ENCODE data around the gene CELF4. TPM values are rescaled to one million over a fixed set of nuclear protein-coding genes. Genes with fewer than 3 reads are reported as not detected.

Gene CELF4
- total and polyA plus RNA-seq, 10 of the 15 experiments (the other 5 are each of a cell fraction or from before 2014, with no cell fraction given), result 0.03 to 0.32 TPM; not detected in 8

DNA sequence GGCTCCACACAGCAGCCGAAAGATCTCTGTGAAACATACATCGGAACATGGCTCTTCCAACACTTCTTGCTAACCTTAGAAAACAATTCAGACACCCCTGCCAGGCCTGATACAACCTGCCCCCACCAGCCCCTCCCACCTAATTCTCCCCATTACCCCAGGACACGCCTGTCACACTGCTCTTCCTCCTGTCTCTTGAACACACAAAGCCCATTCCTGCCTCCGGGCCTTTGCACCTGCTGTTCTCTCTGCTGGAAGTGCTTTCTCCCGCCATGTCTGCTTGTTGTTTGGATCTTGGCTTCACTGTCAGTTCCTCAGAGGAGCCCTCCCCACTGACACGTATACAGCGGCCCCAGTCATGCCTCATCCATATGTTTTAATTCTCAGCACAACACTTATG is 24.1 kb downstream of the CELF4 start:
- SMC1A ChIA-PET (ENCODE audit: uncharacterized antibody, unreplicated experiment), result no interaction called here
- intact Hi-C loops (cut with micrococcal nuclease; ENCODE audit: unreplicated experiment) (no loop called here), in situ Hi-C loops (cut with MboI) (loop anchor here (25.0 kb wide), 1 partner anchor 604 kb away; no protein-coding TSS in a partner anchor)
- RAD21 ChIA-PET (ENCODE audit: unreplicated experiment), result no interaction called here
- H2AFZ ChIP-seq (ENCODE audit: control insufficient read depth, low read depth, low read length), result no peak overlapping the region
- no peak for DNase-seq (ENCODE audit: low read depth, low spot score)
- H3K79me2 ChIP-seq (ENCODE audit: control insufficient read depth, insufficient read depth, low read length), result no peaks in the 10 kb centered on the region
- no peak overlapping the region for H3K27ac ChIP-seq (ENCODE audit: control insufficient read depth, insufficient read depth)
- no TSS peak for BruUV-seq (replicated peaks)
- TF ChIP-seq SUPT20H (IDR thresholded peaks at IDR 0.05; ENCODE audit: borderline replicate concordance, control insufficient read depth, low read depth, low read length) (no peak), POLR2AphosphoS2 (IDR thresholded peaks at IDR 0.05; ENCODE audit: low read depth, low read length) (no peak)
- H4K20me1 ChIP-seq (ENCODE audit: control insufficient read depth, insufficient read depth), result no peaks in the 10 kb centered on the region
- no peak overlapping the region for H3K4me2 ChIP-seq (ENCODE audit: control insufficient read depth, insufficient read depth)
- H3K36me3 ChIP-seq (ENCODE audit: control insufficient read depth in 2 of 2, insufficient read depth in 2 of 2, low read length in 1 of 2), result no peaks in the 10 kb centered on the region
- H3K9me3 ChIP-seq (replicated peaks; ENCODE audit: control insufficient read depth, insufficient read depth, low read length), result no peaks in the 10 kb centered on the region
- no peak overlapping the region for H3K9ac ChIP-seq (ENCODE audit: control insufficient read depth, insufficient read depth, low read length)
- CTCF ChIA-PET, result no interaction called here
- no peaks in the 10 kb centered on the region; the same call in 1 of the 2 replicates for H3K4me1 ChIP-seq (ENCODE audit: control insufficient read depth, insufficient read depth, low read length)
- 37% methylated on average over 7 of the region's 7 CpGs for WGBS (ENCODE audit: insufficient coverage, insufficient replicate concordance, low lambda C conversion rate, missing lambda C conversion rate)
- ATAC-seq, result no peak
- no peak for FAIRE-seq
- H3K27me3 ChIP-seq (replicated peaks in 1 of 2; ENCODE audit: control insufficient read depth in 2 of 2, insufficient read depth in 2 of 2, low read length in 1 of 2), result peaks cover 5 to 8% of the 10 kb centered on the region in 2 experiments
- POLR2A ChIA-PET, result no interaction called here
- H3K4me3 ChIP-seq, result no peak overlapping the region

- ChIA-PET CTCF (no interaction called here), RAD21 (ENCODE audit: unreplicated experiment) (interaction anchor here (0.6 to 1.6 kb wide), 2 partner anchors 155 to 210 kb away, joined by 3 to 4 read pairs; no protein-coding TSS in a partner anchor)
- no peak for DNase-seq (ENCODE audit: low read depth, low spot score)
- TF ChIP-seq PKNOX1 (IDR thresholded peaks at IDR 0.05) (no peak), FOXK2 (IDR thresholded peaks at IDR 0.05) (no peak), SRF (IDR thresholded peaks at IDR 0.05; ENCODE audit: low read depth in 2 of 2, low read length in 2 of 2) (no peak), CHD1 (IDR thresholded peaks at IDR 0.05; ENCODE audit: low read depth, low read length) (no peak), IRF5 (IDR thresholded peaks at IDR 0.05; ENCODE audit: borderline replicate concordance) (no peak)
- TF ChIP-seq, protein P1, sequence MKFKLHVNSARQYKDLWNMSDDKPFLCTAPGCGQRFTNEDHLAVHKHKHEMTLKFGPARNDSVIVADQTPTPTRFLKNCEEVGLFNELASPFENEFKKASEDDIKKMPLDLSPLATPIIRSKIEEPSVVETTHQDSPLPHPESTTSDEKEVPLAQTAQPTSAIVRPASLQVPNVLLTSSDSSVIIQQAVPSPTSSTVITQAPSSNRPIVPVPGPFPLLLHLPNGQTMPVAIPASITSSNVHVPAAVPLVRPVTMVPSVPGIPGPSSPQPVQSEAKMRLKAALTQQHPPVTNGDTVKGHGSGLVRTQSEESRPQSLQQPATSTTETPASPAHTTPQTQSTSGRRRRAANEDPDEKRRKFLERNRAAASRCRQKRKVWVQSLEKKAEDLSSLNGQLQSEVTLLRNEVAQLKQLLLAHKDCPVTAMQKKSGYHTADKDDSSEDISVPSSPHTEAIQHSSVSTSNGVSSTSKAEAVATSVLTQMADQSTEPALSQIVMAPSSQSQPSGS (IDR thresholded peaks at IDR 0.05; ENCODE audit: low read length), result no peak
- TF ChIP-seq, protein P2, sequence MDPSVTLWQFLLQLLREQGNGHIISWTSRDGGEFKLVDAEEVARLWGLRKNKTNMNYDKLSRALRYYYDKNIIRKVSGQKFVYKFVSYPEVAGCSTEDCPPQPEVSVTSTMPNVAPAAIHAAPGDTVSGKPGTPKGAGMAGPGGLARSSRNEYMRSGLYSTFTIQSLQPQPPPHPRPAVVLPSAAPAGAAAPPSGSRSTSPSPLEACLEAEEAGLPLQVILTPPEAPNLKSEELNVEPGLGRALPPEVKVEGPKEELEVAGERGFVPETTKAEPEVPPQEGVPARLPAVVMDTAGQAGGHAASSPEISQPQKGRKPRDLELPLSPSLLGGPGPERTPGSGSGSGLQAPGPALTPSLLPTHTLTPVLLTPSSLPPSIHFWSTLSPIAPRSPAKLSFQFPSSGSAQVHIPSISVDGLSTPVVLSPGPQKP (IDR thresholded peaks at IDR 0.05; ENCODE audit: low read depth, low read length), result no peak
Measured at GRCh38 chr18:37540424-37541138, 25.0 kb downstream of the CELF4 start.

More at GRCh38 chr18:37540424-37541138, 25.0 kb downstream of the CELF4 start:
- Histone ChIP-seq H2AFZ (ENCODE audit: control insufficient read depth, low read depth, low read length) (no peak overlapping the region), H3K4me2 (ENCODE audit: control insufficient read depth, insufficient read depth) (no peak overlapping the region), H3K9me3 (replicated peaks; ENCODE audit: control insufficient read depth, insufficient read depth, low read length) (no peaks in the 10 kb centered on the region), H3K4me1 (ENCODE audit: control insufficient read depth, insufficient read depth, low read length) (no peaks in the 10 kb centered on the region; the same call in 1 of the 2 replicates), H3K27ac (ENCODE audit: control insufficient read depth, insufficient read depth) (no peak overlapping the region), H3K27me3 (replicated peaks in 1 of 2; ENCODE audit: control insufficient read depth in 2 of 2, insufficient read depth in 2 of 2, low read length in 1 of 2) (peaks cover 5 to 8% of the 10 kb centered on the region in 2 experiments), H3K36me3 (ENCODE audit: control insufficient read depth in 2 of 2, insufficient read depth in 2 of 2, low read length in 1 of 2) (no peaks in the 10 kb centered on the region), H3K9ac (ENCODE audit: control insufficient read depth, insufficient read depth, low read length) (no peak overlapping the region), H3K79me2 (ENCODE audit: control insufficient read depth, insufficient read depth, low read length) (no peaks in the 10 kb centered on the region), H4K20me1 (ENCODE audit: control insufficient read depth, insufficient read depth) (no peaks in the 10 kb centered on the region), H3K4me3 (no peak overlapping the region)
- 21% methylated on average over 6 of the region's 9 CpGs for WGBS (ENCODE audit: insufficient coverage, insufficient replicate concordance, low lambda C conversion rate, missing lambda C conversion rate)
- ChIA-PET SMC1A (ENCODE audit: uncharacterized antibody, unreplicated experiment) (interaction anchor here (1.2 kb wide), 1 partner anchor 68 kb away, joined by 3 read pairs; no protein-coding TSS in a partner anchor), POLR2A (no interaction called here)
- intact Hi-C loops (cut with micrococcal nuclease; ENCODE audit: unreplicated experiment) (no loop called here), in situ Hi-C loops (cut with MboI) (loop anchor here (25.0 kb wide), 1 partner anchor 603 kb away; no protein-coding TSS in a partner anchor)
- no peak for FAIRE-seq
- no TSS peak for BruUV-seq (replicated peaks)
- ATAC-seq, result no peak

Measured in GM12878 (cell line).